ENCODE data around the gene SCAF1.

The SCAF1 gene

DNA sequence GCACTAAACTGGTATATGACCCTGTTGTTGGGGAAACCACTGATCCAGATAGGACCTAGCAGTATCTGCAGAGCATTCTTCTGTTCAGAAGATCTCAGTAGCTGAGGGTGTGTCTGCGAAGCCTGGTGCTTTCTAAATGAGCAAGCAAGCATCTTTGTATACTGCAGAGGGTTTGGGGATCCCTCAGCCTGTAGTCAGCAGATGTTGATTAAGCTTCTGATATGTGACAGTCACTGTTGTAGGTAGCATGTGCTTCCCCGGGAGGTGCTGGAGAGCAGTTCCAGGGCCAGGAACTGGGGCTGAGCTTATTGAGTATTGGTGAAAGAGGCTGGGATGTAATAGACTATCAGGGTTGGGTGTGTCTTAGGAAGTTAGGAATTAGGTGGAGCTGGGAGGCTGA, 1.5 kb downstream of the SCAF1 start:
- DNase-seq (ENCODE audit: low spot score), result no peak

DNA sequence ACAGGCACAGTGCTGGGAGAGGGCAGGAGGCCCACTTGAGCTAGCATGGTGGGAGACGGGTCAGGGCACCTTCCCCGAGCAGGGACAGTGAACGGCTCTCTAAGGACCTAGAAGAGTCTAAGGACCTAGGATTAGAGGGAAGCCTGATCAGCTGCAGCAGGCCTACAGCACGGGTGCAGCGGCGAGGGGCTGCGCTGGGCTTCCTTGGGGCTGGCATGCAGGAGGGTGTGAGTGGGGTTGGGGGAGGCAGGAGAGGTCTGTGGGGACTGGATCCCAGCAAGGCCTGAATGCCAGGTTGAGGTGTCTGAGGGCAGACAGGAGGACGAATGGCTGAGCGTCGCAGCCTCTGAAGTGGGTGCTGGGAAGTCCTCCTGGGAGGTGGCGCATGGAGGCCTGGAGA, 3.6 kb downstream of the SCAF1 start:
- DNase-seq (ENCODE audit: low spot score), result no peak

DNA sequence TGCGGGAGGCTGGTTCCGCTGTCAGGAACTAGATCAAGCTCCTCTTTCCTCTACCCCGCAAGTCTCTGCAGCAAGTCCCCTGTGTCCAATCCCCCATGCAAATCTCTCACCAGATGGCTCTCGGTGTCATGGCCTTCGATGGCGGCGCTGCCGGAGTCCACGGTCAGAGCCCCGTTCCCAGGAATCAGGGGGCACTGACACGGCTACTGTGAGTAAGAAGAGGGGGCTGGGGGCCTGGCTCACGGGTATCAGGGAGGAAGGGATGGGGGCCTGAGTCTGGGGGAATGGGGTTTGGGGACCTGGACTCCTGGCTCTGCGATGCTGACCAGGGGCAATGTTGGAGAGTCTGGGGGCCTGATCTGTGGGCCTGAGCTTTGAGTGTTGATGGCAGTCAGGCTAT, 4.0 kb downstream of the SCAF1 start:
- DNase-seq (ENCODE audit: low spot score), result no peak

DNA sequence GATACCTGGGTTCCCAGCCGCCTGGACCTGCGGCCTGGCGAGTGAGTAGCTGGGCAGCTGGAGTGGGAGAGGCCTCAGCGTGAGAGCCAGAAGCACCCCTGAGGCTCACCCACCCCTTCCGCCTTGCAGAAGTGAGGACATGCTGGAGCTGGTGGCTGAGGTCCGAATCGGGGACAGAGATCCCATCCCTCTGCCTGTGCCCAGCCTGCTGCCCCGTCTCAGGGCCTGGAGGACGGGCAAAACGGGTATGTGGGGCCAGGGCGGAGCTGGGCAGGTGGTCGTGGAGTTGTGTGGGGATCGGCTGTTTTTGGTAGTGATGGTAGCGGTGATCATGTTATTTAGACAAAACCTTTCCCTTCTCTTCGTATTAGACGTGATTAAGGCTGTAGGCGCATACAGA, 4.6 kb downstream of the SCAF1 start:
- no peak for DNase-seq (ENCODE audit: low spot score)

DNA sequence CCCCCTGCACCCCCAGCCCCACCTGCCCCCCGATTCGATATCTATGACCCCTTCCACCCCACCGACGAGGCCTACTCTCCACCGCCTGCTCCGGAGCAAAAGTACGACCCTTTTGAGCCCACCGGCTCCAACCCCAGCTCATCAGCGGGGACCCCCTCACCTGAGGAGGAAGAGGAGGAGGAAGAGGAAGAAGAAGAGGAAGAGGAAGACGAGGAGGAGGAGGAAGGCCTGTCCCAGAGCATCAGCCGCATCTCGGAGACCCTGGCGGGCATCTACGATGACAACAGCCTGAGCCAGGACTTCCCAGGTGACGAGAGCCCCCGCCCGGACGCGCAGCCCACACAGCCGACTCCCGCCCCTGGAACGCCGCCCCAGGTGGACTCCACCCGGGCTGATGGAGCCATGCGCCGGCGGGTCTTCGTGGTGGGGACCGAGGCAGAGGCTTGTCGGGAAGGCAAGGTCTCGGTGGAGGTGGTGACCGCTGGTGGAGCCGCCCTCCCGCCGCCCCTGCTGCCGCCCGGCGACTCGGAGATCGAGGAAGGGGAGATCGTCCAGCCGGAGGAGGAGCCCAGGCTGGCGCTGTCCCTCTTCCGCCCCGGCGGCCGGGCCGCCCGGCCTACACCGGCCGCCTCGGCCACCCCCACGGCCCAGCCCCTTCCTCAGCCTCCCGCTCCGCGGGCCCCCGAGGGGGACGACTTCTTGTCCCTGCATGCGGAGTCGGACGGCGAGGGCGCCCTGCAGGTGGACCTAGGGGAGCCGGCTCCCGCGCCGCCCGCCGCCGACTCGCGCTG, 9.2 kb downstream of the SCAF1 start:
- DNase-seq (ENCODE audit: low spot score), result no peak

DNA sequence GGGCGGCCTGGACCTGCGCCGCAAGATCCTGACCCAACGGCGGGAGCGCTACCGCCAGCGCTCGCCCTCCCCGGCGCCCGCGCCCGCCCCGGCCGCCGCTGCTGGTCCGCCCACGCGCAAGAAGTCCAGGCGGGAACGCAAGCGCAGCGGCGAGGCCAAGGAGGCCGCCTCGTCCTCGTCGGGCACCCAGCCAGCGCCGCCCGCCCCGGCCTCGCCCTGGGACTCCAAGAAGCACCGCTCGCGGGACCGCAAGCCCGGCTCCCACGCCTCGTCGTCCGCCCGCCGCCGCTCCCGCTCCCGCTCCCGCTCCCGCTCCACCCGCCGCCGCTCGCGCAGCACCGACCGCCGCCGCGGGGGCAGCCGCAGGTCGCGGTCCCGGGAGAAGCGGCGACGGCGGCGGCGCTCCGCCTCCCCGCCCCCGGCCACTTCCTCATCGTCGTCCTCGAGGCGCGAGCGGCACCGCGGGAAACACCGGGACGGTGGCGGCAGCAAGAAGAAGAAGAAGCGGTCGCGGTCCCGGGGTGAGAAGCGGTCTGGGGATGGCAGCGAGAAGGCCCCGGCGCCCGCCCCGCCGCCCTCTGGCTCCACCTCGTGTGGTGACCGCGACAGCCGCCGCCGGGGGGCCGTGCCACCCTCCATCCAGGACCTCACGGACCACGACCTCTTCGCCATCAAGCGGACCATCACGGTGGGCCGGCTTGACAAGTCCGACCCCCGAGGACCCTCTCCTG, 10.0 kb downstream of the SCAF1 start:
- no peak for DNase-seq (ENCODE audit: low spot score)

DNA sequence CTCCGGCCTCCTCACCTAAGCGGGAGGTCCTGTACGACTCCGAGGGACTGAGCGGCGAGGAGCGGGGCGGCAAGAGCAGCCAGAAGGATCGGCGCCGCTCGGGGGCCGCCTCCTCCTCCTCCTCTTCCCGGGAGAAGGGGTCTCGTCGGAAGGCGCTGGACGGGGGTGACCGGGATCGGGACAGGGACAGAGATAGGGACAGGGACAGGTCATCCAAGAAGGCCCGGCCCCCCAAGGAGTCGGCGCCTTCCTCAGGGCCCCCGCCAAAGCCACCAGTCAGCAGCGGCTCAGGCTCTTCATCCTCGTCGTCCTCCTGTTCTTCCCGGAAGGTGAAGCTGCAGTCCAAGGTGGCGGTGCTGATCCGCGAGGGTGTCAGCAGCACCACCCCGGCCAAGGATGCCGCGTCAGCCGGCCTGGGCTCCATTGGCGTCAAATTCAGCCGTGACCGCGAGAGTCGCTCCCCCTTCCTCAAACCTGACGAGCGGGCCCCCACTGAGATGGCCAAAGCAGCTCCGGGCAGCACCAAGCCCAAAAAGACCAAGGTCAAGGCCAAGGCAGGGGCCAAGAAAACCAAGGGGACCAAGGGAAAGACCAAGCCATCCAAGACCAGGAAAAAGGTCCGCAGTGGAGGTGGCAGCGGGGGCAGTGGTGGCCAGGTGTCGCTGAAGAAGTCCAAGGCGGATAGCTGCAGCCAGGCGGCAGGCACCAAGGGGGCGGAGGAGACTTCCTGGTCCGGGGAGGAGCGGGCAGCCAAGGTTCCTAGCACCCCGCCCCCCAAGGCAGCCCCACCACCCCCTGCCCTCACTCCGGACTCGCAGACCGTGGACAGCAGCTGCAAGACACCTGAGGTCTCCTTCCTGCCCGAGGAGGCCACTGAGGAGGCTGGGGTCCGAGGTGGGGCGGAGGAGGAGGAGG, 10.8 kb downstream of the SCAF1 start:
- no peak for DNase-seq (ENCODE audit: low spot score)

DNA sequence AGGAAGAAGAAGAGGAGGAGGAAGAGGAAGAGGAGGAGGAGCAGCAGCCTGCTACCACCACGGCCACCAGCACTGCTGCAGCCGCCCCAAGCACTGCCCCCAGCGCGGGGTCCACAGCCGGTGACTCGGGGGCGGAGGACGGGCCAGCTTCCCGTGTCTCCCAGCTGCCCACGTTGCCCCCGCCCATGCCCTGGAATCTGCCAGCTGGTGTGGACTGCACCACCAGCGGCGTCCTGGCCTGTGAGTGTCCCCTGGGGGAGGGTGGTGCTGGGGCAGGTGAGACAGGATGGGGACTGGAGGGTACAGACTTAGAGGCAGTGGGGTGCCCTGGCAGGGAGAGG, 11.4 kb downstream of the SCAF1 start:
- DNase-seq (ENCODE audit: low spot score), result no peak

DNA sequence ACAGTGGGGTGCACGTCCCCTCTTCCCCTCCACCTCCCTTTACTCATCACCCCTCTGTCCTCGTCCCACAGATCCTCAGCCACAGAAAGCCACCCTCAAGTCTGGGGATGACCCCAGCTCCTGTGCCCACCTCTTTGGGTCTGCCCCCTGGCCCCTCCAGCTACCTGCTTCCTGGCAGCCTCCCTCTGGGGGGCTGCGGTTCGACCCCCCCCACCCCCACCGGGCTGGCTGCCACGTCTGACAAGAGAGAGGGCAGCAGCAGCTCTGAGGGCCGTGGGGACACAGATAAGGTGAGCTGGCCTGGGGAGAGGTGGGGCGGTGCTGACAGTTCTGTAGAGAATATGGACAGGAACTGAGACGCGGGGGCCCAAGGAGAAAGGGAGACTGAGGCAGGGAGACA, 12.6 kb downstream of the SCAF1 start:
- no peak for DNase-seq (ENCODE audit: low spot score)

DNA sequence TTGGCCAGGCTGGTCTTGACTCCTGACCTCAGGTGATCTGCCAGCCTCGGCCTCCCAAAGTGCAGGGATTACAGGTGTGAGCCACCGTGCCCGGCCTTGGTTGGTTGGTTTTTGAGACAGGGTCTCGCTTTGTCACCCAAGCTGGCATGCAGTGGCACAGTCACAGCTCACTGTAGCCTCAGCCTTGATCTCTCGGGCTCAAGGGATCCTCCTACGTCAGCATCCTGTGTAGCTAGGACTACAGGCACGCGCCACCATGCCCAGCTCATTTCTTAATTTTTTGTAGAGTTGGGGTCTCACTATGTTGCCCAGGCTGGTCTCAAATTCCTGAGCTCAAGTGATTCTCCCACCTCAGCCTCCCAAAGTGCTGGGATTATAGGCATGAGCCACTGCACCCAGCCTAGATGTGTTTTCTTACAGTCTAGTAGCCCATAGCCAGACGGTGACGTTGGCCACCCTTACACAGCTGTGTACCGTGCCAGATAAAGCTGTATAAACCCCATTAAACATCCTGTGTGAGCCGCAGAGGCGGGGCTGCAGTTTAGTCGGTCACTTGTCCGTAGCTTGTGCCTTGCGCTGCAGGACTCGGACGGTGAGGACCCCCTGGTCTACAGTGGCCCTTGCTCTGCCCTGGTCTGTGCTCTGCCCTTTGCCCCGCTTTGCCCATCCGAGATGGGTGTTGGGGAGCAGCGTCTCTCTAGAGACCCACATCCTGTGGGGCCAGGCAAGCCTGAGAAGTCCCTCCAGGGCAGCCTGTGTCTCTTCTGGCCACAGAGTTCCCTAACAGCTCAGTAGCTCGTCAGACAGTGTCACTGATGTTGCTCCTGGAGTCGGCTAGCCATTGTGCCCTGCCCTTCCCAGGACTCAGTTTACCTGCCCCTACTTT, 13.8 kb downstream of the SCAF1 start:
- no peak for DNase-seq (ENCODE audit: low spot score)

DNA sequence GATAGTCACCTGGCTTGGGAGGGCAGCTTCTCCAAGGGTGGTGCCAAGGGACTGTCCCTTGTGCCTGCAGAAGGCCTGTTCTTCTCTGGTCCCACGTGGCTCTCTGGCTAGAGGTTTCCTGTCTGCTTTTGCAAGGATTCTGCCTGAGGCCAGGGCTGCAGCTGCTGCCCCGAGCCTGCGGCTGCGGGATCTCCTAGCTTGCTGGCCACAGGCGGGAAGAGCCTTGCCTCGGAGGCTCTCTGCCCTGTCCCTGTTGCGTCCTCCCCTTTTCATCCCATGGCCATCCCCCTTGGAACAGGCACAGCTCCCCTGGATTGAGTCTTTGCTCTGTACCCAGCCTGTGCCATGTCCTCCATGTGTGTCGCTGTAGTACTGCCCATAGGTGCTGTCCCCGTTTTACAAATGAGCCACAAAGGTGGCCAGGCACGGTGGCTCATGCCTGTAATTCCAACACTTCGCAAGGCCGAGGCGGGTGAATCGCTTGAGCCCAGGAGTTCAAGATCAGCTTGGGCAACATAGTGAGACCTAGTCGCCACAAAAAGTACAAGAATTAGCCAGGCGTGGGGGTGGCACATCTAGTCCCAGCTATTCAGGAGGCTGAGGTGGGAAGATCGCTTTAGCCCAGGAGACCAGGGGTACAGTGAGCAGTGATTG, 14.6 kb downstream of the SCAF1 start:
- no peak for DNase-seq (ENCODE audit: low spot score)

DNA sequence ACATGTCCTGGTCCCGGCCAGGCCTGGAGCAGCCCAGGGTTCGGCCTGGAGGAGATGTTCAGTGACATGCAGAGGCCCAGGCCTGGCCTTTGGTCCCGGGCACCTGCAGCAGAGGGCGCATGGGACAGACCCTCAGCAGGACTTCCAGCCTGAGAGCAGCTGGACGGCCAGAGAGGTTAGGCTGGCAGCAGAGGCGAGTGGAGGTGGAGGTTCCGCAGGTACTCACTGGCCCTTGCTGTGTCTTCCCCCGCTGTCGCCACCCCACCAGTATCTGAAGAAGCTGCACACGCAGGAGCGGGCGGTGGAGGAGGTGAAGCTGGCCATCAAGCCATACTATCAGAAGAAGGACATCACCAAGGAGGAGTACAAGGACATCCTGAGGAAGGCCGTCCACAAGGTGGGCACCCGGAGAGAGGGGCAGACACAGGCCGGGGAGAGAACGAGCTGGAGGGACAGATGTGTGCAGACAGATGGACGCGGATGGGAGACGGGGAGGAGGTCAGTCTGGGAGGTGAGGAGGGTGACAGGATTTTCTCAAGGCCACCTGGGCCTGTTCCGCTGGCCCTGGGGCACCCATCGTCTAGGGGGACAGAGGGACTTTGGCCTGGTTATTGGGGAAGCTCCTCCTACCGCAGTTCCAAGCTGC, 15.6 kb downstream of the SCAF1 start:
- DNase-seq (ENCODE audit: low spot score), result no peak

DNA sequence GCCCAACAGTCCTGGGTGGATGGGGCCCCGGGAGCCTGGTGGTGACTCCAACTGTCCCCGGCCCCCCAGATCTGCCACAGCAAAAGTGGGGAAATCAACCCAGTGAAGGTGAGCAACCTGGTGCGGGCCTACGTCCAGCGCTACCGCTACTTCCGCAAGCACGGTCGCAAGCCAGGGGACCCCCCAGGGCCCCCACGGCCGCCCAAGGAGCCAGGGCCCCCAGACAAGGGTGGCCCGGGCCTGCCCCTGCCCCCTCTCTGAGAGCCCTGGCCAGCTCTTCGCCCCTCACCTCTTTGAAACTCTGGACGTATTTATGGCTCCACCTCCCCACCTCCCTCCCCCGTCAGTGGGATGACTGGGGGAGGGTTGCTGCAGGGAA, 16.1 kb downstream of the SCAF1 start:
- no peak for DNase-seq (ENCODE audit: low spot score)

DNA sequence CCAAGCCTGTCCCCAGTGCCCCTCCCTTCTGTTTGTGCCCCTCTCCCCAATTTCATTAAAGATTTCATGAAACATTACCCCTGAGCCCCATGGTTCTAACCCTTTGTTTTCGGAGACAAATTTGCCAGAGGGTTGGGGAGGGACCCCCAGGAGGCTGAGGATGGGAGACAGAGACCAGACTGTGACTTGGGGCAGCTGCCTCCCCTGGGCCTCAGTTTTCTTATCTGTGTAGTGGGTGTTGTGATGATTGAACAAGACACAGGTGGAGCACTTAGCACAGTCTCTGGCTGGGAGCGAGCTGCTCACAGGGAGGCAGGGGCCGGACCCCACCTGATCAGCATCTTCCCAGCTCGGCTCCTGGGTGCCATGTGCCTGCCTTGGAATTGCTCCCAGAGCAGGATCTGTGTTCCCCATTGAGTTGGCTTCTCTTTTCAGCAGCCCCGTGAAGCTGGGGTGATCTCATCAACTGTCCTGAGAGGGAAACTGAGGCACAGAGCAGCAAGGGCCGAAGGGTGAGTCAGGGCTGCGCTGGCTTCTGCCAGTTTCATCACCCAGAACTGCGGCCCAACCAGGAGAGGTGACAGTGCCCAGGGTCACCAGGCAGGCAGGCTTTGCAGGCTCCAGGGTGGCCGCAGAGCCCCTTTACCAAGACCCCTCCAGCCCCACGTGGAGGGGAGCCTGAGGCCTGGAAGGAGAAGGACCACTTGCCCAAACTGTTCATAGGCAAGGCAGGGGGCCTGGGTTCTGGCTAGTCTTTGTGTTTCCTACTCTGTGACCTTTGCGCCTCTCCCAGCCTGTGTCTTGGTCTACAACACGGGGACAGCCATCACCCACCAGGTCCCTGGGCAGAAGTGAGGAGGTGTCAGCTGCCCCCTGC, 16.8 kb downstream of the SCAF1 start:
- no peak for DNase-seq (ENCODE audit: low spot score)

DNA sequence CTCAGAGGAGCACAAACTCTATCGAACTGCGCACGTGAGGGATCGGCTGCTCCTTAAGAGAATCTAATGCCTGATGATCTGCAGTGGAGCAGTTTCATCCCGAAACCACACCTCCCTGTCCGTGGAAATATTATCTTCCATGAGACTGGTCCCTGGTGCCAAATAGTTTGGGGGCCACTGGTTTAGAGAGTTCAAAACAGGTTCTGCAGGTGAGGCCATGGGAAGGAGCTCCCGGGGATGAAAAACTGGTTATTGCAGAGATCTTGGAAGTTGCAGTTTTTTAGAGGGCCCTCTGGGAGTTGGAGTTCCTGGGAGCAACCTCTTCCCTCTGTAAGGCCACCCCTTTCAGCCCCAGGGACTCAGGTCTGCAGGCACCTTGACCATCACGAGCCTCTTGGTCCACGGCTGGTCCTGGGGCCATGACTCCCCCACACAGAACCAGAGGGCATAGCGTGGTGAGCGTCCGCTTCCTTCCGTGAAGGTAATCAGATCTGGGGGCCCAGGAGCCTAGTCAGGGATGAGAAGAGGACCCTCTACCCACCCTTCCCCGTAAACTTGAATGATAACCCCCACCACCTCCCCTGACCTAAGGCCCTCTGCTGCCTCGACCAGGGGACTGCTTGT, 18.4 kb downstream of the SCAF1 start:
- no peak for DNase-seq (ENCODE audit: low spot score)

DNA sequence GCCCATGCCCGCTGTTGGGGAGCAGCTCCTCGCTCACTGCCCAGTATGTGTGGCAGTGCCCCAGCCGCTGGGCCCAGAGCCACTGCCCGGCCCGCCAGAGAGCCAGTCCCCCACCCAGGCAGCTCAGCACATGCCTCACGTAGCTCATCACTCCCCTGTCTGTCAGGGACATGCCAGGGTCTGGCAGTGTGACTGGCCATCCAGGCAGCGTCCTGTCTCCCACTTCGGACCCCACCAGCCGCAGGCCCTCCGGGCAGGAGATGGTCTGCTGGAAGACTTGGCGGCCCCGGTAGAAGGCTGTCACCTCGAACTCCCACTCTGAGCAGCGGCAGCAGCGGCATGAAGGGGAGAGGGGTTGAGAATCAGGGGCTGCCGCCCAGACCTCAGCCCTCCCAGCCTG, 20.0 kb downstream of the SCAF1 start:
- DNase-seq (ENCODE audit: low spot score), result no peak

DNA sequence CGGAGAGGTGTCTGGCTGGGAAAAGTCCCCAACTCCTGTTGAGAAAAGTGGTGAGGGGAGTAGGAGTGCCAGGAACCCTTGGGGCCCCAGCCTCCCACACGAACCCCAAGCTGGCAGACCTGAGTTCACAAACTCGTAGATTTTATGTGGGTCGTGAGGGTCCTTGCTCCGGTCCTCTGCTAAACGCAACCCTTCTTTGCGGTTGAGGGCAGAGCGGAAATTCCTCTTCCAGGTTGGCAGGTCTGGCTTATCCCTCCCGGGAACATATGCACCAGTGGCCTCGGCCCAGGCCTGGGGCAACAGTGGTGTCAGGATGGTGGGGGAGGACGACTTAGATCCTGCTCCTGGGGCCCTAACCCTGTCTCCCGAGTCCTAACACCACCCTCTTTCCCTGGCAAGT, 21.2 kb downstream of the SCAF1 start:
- DNase-seq (ENCODE audit: low spot score), result no peak

DNA sequence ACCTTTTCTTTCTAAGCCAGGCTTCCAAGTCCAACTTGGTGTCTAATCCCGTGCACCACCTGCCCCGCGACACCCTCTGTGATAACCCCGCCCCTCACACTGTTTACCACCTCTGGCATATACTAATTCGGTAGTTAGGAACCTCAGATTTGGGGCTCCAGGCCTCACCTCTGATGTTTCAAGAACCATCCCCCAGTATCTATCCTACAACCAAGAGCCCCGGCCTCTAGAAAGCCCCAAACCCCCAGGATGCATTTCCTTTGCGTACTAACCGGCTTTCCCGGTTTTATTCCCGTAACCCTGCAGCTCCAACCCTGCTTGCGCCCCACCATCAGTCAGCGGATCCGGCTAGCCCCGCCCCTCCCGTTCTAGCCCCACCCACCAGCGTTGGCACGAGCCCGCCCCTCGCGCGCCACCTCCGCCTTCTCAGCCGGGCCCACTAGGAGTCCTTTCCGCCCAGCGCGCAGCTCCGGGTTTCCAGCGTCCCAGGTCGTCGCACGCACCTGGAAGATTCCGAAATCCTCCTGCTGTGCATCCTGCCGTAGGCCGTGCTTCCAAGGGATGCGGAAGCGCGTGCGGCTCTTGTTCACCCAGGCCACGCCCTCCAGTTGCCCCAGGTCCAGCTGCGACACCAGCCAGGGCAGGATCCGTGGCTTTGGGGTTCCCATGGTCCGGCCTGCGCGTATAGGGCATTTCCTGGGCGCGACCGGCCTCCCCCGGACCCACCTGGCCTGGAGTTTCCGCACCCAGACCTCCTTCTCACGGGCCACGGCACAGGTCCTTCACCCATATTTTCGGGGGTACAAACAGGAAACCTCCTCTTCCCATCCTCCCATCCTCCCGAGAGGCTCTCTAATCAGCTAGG, 22.4 kb downstream of the SCAF1 start:
- peak; percentile 85 for DNase-seq (ENCODE audit: low spot score)

DNA sequence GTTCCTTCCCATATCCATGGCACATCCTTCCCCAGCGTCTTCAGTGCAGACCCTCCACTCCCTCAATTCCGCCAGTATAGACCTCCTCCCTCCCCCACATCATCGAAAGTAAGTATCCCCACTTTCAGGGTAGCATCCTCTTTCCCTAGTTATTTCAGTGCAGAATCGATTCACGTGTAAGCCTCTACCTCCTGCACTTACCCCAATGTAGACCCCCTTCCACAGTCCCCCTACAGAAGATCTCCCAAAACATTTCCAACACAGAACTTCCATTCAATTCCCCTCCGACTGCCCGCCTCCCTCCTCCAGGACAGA, 23.0 kb downstream of the SCAF1 start:
- no peak for DNase-seq (ENCODE audit: low spot score)
